ENCODE results near the gene RAMAC.
A peak's percentile ranks its signal among the peaks of the same experiment; 100 is the strongest.

The RAMAC gene

DNA sequence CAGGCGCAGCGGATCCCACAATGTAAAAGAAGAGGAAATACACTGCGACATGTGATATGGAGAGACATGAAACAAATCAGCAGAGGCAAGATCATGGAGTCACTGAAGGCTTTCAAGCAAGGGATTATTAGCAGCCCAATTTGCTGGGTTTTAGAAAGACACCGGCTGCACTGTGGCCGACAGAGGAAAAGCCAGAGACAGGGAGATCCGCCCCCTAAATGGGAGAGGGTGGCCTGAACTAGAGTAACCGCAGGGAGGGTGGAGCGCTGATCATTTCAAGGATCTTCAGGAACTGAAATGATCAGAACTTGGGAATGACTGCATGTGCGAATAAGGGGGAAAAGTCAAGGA, 26.0 kb downstream of the RAMAC start:
- H3K9ac ChIP-seq (ENCODE audit: low read length): peak overlapping the region; percentile 88
- H3K9me3 ChIP-seq (ENCODE audit: insufficient read depth, low read length): no peaks in the 10 kb centered on the region
- peaks cover 20% of the 10 kb centered on the region for H3K4me1 ChIP-seq (ENCODE audit: low read length)
- peaks cover 4% of the 10 kb centered on the region; the same call in 1 of the 2 replicates for H4K20me1 ChIP-seq (ENCODE audit: insufficient read depth, low read length)
- H3K27ac ChIP-seq (ENCODE audit: low read length): peak overlapping the region; percentile 48
- peak overlapping the region; percentile 96 for H2AFZ ChIP-seq (ENCODE audit: low read depth, low read length)
- H3K27me3 ChIP-seq (ENCODE audit: low read depth, low read length): no peaks in the 10 kb centered on the region
- peak overlapping the region; percentile 80 for H3K4me3 ChIP-seq (ENCODE audit: low read length)
- peaks cover 30% of the 10 kb centered on the region for H3K79me2 ChIP-seq (ENCODE audit: low read length)
- TF ChIP-seq, protein P1, sequence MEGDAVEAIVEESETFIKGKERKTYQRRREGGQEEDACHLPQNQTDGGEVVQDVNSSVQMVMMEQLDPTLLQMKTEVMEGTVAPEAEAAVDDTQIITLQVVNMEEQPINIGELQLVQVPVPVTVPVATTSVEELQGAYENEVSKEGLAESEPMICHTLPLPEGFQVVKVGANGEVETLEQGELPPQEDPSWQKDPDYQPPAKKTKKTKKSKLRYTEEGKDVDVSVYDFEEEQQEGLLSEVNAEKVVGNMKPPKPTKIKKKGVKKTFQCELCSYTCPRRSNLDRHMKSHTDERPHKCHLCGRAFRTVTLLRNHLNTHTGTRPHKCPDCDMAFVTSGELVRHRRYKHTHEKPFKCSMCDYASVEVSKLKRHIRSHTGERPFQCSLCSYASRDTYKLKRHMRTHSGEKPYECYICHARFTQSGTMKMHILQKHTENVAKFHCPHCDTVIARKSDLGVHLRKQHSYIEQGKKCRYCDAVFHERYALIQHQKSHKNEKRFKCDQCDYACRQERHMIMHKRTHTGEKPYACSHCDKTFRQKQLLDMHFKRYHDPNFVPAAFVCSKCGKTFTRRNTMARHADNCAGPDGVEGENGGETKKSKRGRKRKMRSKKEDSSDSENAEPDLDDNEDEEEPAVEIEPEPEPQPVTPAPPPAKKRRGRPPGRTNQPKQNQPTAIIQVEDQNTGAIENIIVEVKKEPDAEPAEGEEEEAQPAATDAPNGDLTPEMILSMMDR (IDR thresholded peaks at IDR 0.05; ENCODE audit: low read depth, low read length): no peak
- TF ChIP-seq EZH2phosphoT487 (IDR thresholded peaks at IDR 0.05; ENCODE audit: low read depth): no peak
- H3K36me3 ChIP-seq (replicated peaks; ENCODE audit: low read depth, low read length): peaks cover 19% of the 10 kb centered on the region
- H3K4me2 ChIP-seq (ENCODE audit: low read length): peak overlapping the region; percentile 94

DNA sequence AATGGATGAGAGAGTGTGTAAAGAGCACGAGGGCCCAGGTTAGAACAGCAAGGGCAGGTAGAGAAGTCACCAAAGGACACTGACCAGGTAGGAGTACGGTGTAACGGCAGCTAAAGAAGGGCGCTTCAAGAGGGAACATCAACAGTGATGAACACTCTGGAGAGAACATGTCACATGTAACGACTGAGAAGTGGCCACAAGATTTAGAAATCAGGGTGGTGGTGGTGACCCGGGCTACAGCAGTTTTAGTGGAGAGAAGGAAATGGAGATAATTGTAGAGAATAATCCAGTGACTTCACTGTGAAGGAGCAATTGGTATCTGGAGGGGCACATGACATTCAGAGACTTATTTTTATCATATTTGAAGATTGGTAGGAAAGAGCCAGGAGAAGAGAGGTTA, 26.6 kb downstream of the RAMAC start:
- peaks cover 20% of the 10 kb centered on the region for H3K4me1 ChIP-seq (ENCODE audit: low read length)
- H3K27ac ChIP-seq (ENCODE audit: low read length): no peak overlapping the region
- H3K9me3 ChIP-seq (ENCODE audit: insufficient read depth, low read length): no peaks in the 10 kb centered on the region
- H3K4me3 ChIP-seq (ENCODE audit: low read length): peak overlapping the region; percentile 80
- no peak overlapping the region for H2AFZ ChIP-seq (ENCODE audit: low read depth, low read length)
- peaks cover 23% of the 10 kb centered on the region for H3K36me3 ChIP-seq (replicated peaks; ENCODE audit: low read depth, low read length)
- H3K4me2 ChIP-seq (ENCODE audit: low read length): peak overlapping the region; percentile 94
- H3K79me2 ChIP-seq (ENCODE audit: low read length): peaks cover 30% of the 10 kb centered on the region
- peaks cover 4% of the 10 kb centered on the region; the same call in 1 of the 2 replicates for H4K20me1 ChIP-seq (ENCODE audit: insufficient read depth, low read length)
- TF ChIP-seq, protein P1 (IDR thresholded peaks at IDR 0.05; ENCODE audit: low read depth, low read length): no peak
- TF ChIP-seq EZH2phosphoT487 (IDR thresholded peaks at IDR 0.05; ENCODE audit: low read depth): no peak
- H3K9ac ChIP-seq (ENCODE audit: low read length): no peak overlapping the region
- H3K27me3 ChIP-seq (ENCODE audit: low read depth, low read length): no peaks in the 10 kb centered on the region

DNA sequence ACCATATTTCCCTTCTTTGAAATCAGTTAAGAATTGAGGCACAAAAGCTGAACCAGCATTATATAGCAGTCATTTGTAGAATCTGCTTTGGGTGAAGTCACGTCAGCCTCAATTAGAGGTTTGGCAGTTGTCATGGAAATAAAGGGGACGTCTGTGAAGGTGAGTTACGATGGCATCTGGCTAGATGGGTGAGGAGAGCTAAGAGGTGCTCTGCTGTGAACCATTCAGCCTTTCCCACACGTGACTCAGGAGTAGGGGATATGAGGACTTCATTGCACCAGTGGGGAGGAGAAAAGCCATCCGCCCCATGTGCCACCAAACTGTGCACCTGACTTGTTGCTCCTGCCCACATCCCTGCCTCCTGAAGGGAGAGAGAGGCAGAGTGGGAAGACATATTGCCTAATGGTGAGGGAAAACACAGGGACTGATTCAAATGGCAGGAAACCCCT, 28.2 kb downstream of the RAMAC start:
- Histone ChIP-seq H3K79me2 (ENCODE audit: low read length) (peaks cover 30% of the 10 kb centered on the region), H3K9ac (ENCODE audit: low read length) (no peak overlapping the region), H3K4me3 (ENCODE audit: low read length) (no peak overlapping the region), H3K27ac (ENCODE audit: low read length) (no peak overlapping the region), H3K27me3 (ENCODE audit: low read depth, low read length) (no peaks in the 10 kb centered on the region), H2AFZ (ENCODE audit: low read depth, low read length) (no peak overlapping the region), H3K4me1 (ENCODE audit: low read length) (peaks cover 20% of the 10 kb centered on the region), H4K20me1 (ENCODE audit: insufficient read depth, low read length) (peaks cover 4% of the 10 kb centered on the region; the same call in 1 of the 2 replicates), H3K36me3 (replicated peaks; ENCODE audit: low read depth, low read length) (peaks cover 24% of the 10 kb centered on the region), H3K9me3 (ENCODE audit: insufficient read depth, low read length) (no peaks in the 10 kb centered on the region), H3K4me2 (ENCODE audit: low read length) (no peak overlapping the region)
- no peak for TF ChIP-seq EZH2phosphoT487 (IDR thresholded peaks at IDR 0.05; ENCODE audit: low read depth)
- TF ChIP-seq, protein P1 (IDR thresholded peaks at IDR 0.05; ENCODE audit: low read depth, low read length): no peak

DNA sequence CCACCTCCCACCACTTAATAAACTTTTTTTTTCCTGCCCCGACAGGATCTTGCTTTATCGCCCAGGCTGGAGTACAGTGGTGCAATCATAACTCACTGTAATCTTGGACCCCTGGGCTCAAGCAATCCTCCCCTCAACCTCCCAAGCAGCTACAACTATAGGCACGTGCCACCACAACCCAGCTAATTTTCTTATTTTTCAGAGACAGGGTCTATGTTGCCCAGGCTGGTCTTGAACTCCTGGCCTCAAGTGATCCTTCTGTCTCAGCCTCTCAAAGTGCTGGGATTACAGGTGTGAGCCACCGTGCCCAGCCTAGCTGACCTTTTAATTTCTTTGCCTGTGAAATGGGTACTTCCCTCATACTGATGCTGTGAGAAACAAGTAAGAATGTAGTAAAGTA, 29.4 kb downstream of the RAMAC start:
- H3K4me2 ChIP-seq (ENCODE audit: low read length): no peak overlapping the region
- peaks cover 3% of the 10 kb centered on the region; the same call in 1 of the 2 replicates for H4K20me1 ChIP-seq (ENCODE audit: insufficient read depth, low read length)
- TF ChIP-seq EZH2phosphoT487 (IDR thresholded peaks at IDR 0.05; ENCODE audit: low read depth): no peak
- TF ChIP-seq, protein P1 (IDR thresholded peaks at IDR 0.05; ENCODE audit: low read depth, low read length): no peak
- H3K36me3 ChIP-seq (replicated peaks; ENCODE audit: low read depth, low read length): peaks cover 25% of the 10 kb centered on the region
- peaks cover 27% of the 10 kb centered on the region for H3K79me2 ChIP-seq (ENCODE audit: low read length)
- no peaks in the 10 kb centered on the region for H3K27me3 ChIP-seq (ENCODE audit: low read depth, low read length)
- peaks cover 16% of the 10 kb centered on the region for H3K4me1 ChIP-seq (ENCODE audit: low read length)
- H3K4me3 ChIP-seq (ENCODE audit: low read length): no peak overlapping the region
- no peaks in the 10 kb centered on the region for H3K9me3 ChIP-seq (ENCODE audit: insufficient read depth, low read length)
- H2AFZ ChIP-seq (ENCODE audit: low read depth, low read length): no peak overlapping the region
- no peak overlapping the region for H3K9ac ChIP-seq (ENCODE audit: low read length)
- H3K27ac ChIP-seq (ENCODE audit: low read length): no peak overlapping the region
